Measurements from ENCODE around the gene AGO3. TPM values are rescaled to one million over a fixed set of nuclear protein-coding genes. Genes with fewer than 3 reads are reported as not detected.

AGO3 gene
- total RNA-seq, 1 experiment from 2014 or later: 19.3 TPM

DNA sequence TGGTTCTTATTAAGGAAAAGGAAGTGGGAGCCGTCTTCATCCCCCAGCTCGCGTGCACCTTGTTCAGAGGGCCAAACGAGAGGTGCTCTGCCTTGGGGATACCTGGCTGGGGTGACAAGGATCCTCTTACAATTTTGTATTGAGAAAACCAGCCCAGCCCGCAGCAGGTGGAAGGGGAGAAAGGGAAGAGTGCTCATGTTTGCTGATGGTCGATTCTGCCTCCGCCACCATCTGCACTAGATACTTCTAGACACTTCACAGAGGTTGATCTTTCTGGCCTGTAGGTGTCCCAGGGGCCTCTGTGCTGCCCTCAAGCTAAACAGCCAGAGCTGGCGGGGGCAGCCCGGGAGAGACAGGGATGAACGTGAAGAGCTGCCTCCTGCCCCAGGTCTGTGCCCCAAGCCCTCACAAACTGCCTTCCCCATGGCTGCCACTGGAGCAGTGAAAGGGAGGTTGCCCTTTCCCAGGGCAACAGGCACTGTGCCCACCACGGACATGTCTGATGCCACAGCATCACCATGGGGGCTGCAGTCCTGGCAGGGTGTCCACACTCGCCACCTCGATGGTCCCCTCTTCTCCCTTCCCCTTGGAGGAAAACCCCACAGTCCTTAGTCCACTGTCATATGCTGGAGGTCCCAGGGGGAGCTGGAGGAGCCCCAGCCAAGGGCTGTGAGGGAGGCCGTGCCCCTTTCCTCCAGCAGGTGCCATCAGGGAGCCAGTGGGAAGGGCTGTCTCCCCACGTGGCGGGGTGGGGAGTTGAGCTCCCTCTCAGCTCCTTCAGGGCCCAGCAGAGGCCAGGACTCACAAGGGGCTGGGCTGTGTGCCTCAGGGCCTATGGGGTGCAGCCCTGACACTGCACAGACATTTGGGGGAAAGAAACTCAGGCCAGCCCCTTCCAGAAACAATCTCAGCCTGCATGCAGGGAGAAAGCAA lies 165.9 kb downstream of the AGO3 start:
- peak; percentile 46 for DNase-seq (ENCODE audit: low read depth)

DNA sequence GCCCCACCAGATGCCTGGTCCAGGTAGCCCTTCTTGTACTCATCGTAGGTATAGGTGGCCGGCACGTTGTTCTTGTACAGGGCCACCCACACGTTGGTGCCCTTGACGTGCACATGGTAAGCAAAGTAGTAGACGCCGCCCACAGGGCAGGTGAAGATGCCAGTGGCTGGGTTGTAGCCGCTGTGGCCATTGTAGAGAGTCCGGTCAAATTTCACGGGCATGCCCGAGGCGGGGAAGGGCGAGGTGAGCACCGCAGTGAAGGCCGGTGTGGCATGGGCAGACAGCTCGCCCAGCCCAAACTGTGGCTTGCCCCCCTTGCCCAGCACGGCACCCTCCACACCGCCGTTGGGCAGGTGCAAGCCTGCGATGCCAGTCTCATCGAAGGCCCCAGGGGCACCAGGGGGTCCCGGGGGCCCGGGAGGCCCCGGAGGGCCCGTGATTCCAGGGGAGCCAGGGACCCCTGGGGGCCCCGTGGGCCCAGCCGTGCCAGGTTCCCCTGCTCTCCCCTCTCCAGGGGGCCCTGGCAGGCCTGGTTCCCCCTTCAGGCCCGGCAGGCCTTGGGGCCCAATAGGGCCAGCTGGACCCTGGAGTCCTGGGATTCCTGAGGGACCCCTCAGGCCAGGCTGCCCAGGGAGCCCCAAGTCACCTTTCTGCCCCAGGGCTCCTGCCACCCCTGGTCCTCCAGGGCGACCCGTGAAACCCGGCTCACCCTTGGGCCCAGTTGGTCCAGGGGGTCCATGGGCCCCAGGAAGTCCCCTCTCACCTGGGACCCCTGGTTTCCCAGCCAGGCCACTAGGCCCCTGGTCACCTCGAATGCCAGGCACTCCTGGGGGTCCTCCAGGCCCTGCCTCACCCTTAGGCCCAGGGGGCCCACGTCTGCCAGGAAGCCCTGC lies 167.0 kb downstream of the AGO3 start:
- no peak for DNase-seq (ENCODE audit: low read depth)

DNA sequence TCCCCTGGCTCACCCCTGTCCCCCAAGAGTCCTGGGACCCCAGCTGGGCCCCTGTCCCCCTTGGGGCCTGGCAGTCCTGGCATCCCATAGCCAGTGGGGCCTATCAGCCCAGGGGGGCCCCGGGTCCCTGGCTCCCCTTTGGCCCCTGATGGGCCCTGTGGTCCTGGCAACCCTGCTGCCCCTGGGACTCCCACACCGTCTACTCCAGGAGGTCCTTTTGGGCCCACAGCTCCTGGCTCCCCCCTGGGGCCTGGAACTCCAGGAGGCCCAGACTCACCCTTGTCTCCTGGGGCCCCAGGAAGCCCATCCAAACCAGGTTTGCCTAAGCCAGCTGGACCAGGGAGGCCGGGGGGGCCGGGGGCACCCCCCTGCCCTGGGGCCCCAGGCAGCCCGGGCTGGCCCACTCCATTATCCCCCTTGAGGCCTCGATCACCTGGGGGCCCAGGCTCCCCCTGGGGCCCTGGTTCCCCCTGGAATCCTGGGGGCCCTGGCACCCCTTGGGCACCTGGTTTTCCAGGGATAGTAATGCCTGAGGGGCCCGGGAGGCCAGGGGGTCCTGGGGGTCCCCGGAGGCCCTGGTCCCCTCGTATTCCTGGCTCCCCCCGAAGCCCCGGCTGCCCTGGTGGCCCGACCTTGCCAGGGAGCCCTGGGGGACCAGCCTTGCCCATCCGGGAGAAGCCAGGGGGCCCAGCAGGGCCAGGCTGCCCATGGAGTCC lies 167.9 kb downstream of the AGO3 start:
- DNase-seq (ENCODE audit: low read depth): no peak

DNA sequence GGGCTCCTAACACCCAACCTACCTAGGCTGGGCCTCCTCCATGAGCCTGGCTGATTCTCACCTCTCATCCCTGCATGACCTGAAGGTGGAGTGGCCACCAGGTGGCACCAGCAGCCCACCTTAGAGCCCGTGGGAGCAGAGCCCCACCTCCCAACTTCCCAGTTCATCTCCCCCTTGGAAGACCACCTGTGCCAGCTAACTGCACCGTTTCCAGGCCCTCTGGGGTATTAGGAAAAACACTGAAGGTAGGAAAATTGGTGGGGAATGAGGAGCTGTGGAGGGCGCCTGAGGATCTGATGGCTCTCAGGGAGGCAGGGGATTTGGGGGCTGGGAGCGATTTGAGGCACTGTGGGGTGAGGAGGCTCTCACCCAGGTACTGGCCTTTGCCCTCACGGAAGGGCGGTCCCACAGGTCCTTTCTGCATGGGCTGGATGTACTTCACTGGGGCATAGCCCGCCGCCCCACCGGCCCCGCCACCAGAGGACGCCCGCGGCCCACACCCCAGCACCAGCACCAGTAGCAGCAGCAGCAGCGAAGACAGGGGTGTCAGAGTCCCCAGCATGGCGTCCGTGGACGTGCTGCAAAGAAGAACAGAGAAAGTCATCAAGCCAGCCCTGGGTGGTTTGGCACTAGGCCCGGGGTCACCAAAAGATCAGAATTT lies 168.9 kb downstream of the AGO3 start:
- DNase-seq (ENCODE audit: low read depth): peak; percentile 78

DNA sequence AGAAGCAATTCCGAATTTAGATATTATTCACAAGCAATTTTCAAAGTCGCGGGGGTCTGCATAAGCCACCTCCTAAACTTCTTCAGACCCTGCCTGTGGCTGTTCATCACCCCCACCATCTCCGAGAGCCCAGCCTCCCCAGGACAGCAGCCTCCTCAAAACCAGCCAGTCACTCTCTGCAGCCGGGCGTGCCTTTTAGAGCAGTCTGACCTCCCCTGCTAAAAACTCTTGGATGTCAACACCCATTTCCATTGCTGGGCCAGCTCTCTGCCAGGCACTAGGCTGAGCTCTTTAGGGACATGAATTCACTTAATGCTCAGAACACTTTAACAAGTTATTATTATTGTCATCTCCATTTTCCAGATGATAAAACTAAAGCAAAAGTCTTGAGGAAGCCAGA lies 169.5 kb downstream of the AGO3 start:
- DNase-seq (ENCODE audit: low read depth): no peak

DNA sequence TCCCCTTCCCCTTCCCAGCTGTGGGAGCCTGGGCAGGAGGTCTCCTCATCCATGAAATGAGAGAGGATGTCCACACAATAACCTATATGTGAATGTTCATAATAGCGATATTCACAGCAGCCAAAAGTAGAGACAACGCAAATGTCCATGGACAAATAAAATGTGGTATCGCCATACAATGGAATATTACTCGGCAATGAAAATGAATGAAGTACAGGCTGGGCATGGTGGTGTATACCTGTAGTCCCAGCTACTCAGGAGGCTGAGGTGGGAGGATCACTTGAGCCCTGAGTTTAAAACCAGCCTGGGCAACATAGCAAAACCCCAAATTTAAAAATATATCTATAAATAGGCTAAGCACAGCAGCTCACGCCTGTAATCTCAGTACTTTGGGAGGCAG lies 170.6 kb downstream of the AGO3 start:
- no peak for DNase-seq (ENCODE audit: low read depth)

DNA sequence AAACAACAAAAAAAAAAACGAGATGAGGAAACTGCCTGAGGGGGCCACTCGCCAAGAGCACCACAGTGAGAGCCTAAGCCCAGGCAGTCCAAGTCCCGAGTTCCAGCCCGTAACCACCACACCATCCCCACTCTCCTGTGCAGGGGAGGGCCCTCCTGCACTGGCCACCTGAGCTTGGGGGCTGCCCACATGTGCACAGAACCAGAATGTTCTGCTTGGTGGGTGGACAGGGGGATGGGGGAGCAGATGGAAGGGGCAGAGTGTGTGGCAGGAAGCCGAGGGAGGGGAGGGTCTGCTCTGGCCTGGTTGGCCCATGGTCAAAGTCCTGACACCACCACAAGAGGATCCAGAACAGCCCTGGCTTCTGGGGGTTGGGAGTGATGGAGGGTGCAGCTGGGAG lies 175.4 kb downstream of the AGO3 start:
- DNase-seq (ENCODE audit: low read depth): peak; percentile 33

DNA sequence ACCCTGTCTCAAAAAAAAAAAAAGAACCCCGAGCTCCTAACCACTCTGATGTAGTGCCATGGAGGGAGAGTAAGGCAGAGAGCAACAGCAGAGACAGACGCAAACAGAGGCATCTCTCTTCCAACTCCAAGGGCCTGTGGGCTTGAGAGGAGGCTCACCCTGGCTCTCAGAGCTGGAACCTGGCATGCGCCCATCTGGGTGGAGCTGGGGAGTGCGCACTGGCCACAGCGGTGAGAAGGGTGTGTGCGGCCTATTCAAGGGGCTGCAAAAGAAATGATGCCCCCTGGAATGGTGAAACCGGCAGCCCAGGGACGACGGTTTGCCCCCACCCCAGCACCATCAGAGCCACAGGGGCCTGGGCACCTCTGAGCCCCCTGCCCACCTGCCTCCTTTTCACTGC lies 176.5 kb downstream of the AGO3 start:
- no peak for DNase-seq (ENCODE audit: low read depth)

DNA sequence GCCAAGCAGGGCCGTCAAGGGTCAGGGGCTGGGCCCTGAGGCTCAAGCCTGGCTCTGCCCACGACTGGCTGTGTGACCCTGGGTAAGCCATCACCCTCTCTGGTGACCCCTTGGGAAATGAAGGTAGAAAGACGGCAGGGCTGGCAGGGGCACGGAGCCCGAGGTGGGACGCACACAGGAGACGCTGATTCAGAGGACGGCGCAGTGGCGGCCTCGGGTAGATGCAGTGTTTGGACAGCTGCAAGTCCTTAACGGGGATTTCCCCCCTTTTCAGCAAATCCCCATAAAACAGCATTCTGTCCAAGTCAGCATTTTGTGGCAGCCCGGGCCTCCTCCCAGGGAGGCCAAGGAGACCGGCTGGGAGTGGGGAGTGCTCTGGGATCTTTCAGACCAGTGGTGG lies 177.4 kb downstream of the AGO3 start:
- peak; percentile 64 for DNase-seq (ENCODE audit: low read depth)

DNA sequence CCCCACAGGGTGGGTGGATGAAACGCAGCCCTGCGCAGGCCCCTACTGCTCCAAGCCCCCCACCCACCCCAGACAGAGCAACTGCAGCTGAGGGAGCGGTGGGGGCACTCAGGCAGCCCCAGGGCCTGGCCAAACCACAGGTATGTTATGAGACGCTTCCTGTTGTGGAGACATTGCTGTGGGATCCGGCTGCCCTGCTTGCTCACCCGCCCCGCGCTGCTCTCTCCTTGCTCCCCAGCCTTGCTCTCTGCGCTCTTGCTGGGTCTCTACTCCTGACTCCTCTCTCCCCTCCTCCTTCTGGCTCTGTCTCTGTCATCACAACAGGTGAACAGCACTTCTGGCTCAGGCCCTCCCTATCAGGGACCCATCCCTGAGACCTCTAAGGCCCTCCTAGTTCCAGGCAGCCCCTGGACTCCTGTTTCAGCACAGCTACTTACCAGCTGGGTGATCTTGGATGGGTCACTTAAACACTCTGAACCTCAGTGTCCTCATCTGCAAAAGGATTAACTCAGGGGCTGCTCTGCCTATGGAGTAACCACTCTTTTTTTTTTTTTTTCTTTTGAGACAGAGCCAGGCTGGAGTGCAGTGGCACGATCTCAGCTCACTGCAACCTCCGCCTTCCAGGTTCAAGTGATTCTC lies 178.3 kb downstream of the AGO3 start:
- DNase-seq (ENCODE audit: low read depth): peak; percentile 92

DNA sequence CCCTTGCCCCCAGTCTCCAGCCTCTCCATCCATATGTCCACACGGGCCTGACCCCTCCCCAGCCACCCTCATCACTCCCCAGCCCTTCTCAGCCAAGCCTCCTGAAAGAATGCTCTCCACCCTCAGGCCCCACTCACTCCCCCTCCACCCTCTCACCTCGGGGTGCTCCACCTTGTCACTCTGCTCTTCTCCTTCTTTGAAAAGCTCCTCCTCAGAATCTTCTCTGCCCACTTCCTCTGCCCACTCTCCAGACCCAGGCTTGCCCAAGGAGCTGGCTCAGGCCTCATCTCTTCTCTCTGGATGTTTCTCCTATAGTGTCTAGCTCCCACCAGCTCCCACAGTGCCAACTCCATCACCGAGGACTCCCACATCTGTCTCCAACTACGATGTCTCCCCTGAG lies 180.2 kb downstream of the AGO3 start:
- DNase-seq (ENCODE audit: low read depth): no peak

DNA sequence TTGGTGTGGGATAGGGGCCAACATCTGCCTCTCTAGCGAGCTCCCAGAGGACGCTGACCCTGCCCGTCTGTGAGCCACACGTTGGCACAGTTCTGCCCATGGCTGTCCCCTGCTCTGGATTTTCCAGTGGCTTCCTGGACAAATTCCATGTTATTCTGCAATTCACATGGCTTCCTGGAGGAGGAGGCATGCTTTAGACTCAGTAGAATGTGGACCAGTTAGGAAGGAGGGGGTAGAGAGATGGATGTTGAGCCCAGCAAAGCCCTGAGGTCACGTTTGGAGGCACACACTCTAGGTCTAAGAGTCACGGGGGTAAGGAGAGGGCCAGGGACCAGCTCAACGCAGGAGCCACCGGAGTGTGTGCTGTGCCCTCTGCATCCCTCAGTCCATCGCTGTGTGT lies 181.9 kb downstream of the AGO3 start:
- DNase-seq (ENCODE audit: low read depth): no peak

DNA sequence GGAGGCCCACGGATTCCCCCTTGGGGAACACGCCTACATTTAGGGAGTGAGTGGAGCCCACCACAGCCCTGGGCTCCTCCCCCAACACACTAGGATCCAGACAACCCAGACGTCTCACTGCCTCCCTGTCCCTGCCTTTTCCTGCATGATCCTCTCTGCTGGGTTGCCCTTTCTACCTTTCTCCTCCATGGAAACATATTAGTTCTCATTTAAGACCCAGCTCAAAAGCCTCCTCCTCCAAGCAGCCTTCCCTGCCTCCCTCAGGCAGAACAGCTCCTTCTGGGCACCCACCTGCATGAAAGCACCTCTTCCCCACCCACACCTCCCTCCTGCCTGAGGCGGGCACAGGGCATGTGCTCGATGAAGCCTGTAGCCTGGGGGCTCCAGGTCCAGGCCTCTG lies 183.5 kb downstream of the AGO3 start:
- DNase-seq (ENCODE audit: low read depth): no peak

DNA sequence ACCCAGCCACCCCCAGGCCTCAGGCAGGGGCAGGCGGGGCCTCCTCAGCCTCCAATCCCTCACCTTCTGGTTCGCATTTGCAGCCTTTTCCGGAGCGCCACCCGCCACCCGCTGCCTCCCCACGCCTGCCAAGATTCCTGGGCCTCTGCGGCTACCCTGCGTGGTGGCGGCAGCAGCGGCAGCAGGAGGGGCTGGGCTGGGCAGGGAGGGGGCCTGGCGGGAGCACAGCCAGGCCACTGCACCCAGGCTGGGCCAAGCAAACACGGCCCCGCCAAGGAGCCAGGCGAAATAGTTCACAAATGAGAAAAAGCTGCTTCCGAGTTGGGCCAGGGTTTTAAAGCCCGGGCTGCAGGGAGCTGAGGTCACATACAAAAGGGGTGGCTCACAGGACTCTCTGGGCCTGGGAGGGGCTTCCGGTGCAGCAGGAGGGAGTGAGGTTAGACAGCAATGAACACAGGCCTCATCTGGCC lies 184.3 kb downstream of the AGO3 start:
- peak; percentile 85 for DNase-seq (ENCODE audit: low read depth)

DNA sequence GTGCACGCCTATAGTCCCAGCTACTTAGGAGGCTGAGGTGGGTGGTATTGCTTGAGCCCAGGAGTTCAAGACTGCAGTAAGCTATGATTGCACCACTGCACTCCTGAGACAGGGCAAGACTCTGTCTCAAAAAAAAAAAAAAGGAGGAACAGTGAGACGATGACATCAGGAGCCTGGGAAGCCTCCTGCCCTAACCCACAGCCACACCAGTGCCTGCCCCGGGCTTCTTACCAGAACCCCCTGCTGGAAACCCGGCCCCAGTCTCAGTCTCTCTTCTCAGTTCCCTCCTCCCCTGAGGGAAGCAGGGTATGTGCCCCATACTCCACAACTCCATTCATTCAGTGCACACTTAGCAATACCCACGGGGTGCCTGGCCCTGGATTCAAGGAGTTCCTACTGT lies 185.0 kb downstream of the AGO3 start:
- peak; percentile 67 for DNase-seq (ENCODE audit: low read depth)

DNA sequence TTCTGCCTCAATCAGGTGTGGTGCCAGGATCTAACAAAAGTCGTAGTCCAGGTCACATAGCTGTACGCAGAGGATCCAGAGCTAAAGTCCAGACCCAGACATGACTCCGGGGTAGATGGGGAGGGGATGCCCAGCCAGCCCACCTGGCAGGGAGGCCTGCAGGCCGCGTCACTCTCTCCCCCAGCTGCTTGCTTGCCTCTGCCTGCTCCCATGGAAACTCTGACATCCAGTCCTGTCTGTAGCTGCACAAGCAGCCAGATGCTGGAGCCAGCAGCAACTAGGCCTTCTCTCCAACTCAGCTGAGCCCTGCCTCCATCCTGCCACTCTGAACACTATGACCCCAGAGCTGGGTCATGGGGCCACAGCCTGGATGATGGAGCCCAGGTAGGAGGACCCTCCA lies 186.0 kb downstream of the AGO3 start:
- DNase-seq (ENCODE audit: low read depth): no peak

DNA sequence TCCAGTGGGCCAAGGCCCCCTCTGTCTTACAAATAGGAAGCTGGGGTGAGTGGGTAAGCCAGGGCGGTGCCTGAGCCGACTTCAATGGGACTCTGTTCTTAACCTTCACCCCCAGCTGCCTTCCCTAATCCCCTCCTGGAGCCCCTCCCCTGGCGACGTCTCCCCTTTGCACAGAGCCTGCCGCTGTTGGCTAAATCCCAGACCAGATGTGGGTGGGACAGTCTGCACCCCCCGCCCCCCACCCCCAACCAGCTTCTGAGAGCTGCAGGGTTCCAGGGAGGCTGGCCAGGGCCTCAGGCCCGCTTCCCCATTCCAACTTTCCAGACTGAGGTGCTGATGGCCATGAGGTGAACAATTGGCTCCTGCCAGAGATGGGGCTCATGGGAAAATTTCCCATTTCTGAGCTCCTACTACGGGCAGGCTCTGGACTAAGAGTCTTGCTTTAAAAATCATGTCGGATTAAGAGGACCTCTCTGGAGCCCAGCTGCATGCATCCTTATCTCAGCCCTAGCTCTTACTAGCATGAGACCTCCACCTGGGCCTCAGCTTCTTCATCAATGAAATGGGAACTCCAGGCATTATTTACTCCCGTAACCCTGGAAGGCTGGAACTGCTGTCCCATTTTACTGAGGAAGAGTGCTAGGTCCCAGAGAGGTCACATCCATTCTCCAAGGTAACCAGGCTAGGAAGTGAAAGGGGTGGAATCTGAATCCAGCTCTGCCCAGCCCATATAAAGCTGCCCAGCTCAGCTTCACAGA lies 187.7 kb downstream of the AGO3 start:
- DNase-seq (ENCODE audit: low read depth): no peak

DNA sequence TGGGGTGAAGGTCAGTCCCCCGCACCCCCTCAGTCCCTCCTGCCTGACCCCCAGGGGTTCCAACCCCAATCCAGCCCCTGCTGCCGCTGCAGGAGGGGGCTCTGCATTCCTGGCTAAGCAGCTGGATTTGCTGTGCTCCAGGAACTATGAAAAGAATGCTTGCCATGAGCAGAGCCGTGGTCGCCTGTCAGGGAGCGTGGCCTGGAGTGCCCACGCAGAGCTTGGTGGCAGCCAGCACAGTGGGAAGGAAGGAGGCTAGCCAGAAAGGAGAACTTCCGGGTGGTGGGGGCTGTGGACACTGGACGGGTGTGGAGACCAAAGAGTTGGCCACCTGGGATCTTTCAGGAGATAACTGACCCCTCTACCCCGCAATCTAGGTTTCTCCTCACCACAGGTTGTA lies 188.6 kb downstream of the AGO3 start:
- no peak for DNase-seq (ENCODE audit: low read depth)
